ENCODE results near the gene FAM89A.

The FAM89A gene

DNA sequence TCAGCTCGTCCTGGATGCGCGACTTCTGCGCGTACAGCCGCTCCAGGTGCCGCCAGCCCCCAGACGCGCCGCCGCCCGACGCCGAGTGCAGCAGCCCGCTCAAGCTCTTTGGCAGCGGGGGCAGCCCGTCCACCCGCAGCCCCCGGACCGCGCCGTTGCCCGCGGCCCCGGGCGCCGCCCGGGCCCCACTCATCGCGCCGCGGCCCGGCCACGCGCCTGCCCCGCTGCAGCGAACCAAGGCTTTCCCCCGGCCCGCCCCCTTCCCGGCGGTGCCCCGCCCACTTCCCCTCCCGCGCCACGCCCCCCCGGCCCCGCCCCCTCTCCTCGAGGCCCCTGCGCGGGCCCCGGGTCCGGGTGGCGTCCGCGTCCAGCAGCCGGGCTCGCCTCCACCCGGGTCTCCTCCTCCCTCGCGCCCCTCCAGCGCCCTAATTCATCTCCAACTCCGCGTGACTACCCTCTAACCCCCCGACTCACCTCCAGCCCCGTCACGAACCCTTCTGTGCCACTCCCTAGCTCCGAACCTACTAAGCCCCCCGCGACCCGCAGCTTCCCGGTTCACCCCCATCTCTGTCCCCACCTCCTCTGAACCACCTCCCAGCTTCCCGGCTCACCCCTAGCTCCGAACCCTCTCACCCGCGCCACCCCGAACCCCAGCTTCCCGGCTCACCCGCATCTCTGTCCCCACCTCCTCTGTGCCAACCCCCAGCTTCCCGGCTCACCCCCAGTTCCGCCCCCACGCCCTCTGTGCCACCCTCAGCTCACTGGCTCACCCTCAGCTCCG lies at the start of gene FAM89A:
FAM89A (minus strand) TSS at position 236 of the 781 bp plus-strand sequence; CDS start at position 193, 43 bp downstream.
- no peak for DNase-seq

DNA sequence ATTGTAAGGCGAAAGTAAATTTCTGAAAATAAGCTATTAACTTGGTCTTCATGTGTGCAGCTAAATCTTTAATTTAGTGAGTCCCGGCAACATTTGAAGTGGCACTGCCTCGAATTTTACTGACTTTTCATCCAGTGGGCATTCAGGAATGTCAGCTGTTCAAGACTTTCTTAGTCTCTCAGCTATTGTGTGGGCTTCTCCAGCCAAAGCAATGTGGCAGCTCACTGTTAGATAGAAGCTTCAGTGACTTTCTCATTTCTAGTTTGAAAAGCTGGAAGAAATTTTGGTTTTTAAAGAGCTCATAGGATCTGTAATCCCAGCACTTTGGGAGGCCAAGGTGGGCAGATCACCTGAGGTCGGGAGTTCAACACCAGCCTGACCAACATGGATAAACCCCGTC lies 44.3 kb upstream of the FAM89A start:
- no peak for DNase-seq

DNA sequence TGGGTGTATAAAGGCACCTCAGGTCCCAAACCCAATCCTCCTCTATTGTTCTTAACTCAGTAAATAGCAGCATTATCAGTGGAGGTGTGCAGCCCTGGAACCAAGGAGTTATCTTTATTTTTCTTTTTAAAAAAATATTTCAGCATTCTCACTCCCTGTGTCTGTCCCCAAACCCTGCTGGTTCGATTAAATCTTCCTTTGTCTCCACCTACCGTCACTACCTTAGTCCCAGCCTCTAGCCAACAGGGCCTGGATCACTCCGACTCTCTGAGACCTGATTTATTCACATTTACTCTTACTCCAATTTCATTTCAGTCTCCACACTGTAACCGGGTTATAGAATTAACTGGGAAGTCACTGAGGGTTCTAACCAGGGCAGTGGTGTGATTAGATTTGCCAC lies 39.1 kb upstream of the FAM89A start:
- no peak for DNase-seq

DNA sequence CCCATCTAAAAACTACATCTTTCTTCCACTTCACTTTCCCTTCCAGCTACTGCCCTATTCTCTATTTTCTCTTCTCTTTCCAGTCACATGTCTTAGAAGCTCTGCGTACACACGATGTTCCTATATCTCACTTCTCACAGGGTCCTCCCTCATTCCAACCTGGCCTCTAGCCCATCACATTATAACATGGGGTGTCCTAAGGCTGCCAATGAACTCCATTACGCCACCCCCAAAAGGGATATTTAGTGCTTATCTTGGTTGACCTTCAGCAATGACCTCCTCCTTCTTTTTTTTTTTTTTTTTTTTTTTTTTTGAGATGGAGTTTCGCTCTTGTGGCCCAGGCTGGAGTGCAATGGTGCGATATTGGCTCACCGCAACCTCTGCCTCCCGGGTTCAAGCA lies 38.2 kb upstream of the FAM89A start:
- DNase-seq, result no peak

DNA sequence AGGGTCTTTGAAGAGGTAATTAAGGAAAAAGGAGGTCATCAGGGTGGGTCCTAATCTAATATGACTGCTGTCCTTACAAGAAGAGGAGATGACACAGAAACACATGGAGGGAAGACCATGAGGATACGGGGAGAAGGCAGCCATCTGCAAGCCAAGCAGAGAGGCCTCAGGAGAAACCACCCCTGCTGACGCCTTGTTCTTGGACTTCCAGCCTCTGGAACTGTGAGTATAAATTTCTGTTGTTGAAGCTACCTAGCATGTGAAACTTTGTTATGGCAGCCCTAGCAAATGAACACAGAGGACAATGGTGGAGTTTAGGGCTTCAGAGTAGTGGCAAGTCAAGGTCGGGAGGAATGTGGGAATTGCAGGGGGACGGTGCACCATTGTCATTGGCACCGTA lies 36.7 kb upstream of the FAM89A start:
- no peak for DNase-seq

DNA sequence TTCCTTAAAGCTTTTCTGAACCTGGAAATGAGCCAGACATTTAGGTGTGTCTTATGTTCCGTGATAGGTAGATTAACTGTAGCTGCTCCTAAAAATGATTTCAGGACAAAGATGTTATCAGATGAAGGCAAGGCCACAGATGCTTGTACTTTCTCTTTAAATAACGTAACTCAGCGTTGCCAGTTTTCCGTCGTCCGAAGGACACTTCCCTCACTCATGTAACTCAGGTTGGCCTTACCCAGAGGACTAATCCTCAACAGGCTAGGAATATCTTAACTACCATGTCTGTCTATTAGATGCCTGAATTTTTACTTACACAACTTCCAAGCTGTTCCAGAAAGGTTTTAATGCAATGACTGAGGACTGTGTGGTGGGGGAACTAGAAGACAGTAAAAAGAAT lies 35.4 kb upstream of the FAM89A start:
- no peak for DNase-seq

DNA sequence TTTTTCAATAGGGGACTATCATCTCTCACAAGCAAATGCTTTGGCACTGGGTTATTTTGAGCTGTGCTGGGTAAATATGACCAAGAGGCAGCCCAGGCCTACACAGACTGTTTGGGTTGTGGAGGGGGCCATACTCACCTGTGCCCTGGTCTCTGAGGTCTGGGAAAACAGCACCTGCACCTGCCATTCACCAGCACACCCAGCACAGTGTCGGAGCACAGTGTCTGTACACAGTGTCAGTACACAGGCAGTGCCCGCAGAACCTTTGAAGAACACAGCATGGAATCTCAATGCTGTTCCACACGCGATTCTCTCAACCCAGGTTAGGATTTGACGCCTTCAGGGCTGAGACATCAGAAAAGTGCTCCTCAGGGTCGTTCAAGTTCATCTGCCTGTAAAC lies 35.0 kb upstream of the FAM89A start:
- DNase-seq, result no peak

DNA sequence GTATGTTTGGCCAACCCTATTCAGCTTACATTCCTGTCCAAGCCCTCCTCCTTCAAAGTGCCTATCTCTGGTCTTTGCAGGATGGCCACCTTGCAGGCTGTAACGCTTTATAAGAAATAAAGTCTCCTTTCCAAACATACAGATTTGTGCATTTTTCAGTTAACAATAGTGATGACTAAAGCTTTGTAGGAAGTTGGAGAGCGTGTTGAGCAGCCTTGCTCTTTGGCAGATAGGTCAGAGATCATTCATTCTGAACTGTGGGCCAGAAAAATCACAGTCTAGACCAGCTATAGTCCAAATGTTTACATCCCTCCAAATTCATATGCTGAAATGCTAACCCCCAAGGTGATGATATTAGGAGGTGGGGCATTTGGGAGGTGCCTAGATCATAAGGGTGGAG lies 34.0 kb upstream of the FAM89A start:
- DNase-seq, result no peak

DNA sequence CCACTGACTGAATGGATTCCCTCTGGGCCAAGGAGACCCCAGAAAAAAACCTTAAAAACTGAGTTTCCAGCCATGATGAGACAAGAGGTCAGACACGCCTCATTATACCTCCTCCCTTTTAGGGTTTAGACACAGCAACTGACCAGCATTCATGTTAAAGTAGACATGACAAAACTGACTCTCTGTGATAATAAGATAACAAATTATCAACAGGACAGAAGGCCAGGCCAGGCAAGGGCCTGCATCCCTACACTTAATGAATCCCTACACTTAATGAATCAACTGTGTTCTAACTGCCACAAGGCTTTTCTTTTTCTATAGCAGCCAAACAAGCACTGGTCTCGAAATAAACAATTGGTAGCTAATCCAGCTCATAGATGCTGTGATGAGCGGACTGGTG lies 33.3 kb upstream of the FAM89A start:
- DNase-seq, result no peak

DNA sequence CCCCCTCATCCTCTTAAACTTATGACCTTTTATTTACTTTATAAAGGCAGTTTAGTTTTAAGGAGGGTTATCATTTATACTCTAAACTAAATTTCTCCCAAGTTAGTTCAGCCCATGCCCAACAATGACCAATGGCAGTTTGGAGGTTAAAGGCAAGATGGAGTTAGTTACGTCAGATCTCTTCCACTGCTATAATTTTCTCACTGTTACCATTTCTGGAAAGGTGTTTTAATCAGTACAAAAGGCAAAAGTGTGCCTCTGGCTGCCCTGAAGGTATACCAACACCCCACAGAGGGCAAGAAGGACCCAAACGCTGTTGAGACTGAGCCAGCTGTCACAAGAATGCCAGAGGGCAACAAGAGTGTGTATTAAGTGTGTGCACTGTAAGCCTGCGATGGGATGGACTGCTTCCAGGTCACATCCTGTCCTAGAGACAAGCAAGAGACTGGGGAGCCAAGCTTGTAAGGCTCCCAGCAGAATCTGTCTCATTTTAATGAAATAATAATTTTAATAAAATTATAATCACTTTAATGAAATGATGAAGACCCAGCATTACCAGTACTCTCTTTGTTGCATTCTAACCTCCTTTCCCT lies 32.5 kb upstream of the FAM89A start:
- no peak for DNase-seq

DNA sequence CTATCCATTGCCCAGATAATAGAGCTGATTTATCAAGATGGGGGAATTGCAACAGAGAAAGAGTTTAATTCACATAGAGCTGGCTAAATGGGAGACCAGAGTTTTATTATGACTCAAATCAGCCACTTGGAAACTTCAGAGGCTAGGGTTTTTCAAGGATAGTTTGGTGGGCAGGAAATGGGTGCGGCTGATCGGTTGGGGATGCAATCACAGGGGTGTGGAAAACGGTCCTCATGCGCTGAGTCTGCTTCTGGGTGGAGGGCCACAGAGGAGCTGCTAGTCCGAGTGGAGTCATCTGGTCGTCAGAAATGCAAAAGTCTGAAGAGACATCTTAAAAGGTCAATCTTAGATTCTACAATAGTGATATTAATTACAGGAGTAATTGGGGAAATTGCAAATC lies 32.0 kb upstream of the FAM89A start:
- no peak for DNase-seq

DNA sequence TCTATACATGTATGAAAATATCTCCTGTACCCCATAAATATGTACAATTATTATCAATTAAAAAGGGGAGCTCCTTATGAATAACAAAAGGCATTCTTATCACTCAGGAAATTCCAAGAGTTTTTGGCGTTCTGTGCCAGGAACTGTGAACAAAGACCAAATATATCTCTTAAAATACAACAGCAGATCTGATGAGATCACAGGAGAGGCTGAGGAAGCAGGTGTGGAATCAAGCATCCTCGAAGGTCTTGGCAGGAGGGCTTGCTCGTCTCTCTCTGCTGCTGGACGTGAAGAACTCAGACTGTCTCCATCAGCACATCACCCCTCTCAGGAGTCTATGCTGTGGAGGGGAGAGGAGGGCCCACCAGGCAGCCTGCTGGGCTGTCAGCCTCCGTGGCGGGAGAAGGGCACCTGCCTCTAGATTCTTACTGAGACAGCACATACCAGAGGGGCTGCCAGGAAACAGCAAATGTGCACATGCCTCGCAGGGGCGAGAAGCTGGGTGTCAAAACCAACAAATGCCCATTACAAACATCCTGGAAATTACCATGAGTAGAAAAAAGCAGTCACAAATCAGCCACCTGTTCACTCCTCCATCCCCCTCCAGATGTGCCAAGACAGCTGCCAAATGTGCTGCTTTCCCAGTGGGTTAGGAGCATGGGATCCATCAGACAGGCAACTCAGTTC lies 30.8 kb upstream of the FAM89A start:
- no peak for DNase-seq

DNA sequence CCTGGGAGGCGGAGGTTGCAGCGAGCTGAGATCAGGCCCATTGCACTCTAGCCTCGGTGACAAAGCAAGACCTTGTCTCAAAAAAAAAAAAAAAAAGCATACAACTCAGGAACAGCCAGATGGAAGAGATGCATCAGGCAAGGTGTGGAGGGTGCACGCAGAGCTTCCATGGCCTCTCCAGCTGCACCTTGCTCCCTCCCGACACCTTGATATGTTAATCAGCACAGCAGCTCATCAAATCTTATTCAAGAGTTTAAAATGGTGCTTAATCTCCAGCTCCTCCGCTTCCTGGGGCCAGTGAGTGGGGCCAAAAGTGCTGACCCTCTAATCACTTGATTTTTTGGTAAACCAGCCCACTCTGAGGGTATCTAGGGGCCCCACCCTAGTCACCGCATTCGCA lies 29.3 kb upstream of the FAM89A start:
- DNase-seq, result no peak

DNA sequence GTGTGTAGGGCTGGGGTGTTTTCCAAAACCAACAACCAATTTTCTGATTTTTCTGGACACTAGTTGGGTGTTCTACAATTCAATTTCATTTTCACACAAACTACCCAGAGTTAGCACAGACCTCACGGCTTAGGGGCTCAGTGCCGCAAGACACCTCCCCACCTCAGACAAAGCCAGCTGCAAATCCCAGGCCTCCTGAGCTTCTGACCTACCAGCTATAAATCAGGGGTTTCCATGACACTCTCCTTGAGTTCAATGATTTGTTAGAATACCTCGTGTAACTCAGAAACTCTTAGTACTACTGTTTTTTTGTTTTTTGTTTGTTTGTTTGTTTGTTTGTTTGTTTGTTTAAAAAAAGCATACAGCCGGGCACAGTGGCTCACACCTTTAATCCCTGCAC lies 28.7 kb upstream of the FAM89A start:
- no peak for DNase-seq

DNA sequence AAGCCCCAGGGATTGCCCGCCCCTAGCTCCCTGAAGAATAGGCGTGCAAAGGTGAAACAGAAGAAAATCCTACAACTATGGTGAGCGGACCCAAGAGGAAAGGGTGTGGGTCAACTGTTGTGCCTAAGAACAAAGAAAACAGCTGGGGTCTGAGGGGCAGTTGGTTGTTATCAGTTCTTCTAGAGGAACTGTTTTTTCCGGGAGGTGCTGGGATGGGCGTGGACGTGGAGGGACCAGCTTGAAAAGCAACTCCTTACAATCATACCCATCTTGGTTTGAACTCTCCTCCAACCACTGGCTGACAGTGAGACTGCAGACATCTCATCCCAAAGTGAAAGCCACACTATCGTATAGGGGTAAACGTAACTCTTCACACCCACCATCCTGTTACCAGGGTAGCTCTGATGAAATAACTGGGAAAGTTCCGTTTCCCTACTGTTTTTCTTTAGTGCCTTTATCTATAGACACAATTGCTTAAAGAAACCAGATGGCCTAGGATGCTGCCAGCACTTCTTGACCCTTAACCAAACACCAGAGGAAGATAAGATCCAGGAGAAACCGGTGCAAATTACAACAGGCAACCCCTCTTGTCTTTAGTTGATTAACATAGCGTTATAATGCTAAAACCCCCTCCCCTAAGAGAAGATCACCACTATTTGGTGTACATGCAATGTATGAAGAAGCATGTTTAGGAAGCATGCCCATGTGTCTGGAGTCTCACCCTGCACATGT lies 25.6 kb upstream of the FAM89A start:
- no peak for DNase-seq

DNA sequence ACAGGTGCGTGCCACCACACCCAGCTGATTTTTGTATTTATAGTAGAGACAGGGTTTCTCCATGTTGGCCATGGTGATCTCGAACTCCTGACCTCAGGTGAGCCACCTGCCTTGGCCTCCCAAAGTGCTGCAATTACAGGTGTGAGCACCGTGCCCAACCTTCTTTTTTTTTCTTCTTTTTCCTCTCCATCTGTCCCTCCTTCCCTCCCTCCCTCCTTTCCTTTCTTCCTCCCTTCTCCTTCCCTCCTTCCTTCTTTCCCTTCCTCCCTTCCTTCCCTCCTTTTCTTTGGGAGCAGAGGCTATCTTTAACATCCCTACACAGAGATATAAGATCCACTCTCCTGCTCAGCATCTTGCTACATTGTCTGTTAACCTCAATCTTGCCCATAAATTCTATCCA lies 24.4 kb upstream of the FAM89A start:
- no peak for DNase-seq

DNA sequence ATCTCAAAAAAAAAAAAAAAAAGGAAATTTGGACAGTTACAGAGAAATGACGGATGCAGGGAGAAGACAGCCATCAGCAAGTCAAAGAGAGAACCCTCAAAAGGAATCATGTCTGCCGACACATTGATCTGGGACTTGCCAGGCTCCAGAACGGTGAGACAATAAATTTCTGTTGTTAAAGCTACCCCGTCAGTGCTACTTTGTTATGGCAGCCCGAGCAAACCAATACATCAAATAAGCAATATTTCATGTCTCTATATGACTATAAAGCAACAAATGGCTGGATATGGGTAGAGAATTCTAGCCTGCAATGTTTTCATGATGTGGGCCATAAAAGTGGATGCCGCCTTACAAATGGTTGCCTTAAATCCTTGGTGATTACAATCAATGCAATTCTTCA lies 23.3 kb upstream of the FAM89A start:
- DNase-seq, result no peak

DNA sequence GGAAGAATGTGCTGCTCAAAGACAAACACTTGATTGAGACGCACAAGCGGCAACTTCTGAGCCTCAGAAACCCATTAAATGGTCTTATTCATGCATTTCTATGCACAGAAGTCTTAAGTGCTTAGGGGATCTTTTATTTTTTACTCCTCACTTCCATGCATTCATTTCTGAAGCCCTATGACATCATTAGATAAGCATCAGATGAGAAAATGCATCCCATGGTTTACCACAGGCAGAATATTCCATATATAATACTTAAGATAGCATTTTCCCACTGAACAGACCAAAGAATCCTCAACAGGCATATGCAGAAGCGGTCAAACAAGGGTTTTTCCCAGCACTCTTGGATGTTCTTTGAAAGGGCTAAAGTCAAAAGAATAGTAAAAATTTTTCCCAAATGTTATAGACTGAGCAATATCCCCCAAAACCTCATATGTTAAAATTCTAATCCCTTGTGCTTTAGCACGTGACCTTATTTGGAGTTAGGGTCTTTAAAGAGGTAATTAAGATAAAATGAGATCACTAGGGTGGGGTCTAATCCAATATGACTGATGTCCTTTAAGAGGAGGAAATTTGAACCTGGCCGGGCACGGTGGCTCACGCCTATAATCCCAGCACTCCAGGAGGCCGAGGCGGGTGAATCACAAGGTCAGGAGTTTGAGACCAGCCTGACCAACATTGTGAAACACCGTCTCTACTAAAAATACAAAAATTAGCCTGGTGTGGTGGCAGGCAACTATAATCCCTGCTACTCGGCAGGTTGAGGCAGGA lies 22.6 kb upstream of the FAM89A start:
- DNase-seq, result no peak

DNA sequence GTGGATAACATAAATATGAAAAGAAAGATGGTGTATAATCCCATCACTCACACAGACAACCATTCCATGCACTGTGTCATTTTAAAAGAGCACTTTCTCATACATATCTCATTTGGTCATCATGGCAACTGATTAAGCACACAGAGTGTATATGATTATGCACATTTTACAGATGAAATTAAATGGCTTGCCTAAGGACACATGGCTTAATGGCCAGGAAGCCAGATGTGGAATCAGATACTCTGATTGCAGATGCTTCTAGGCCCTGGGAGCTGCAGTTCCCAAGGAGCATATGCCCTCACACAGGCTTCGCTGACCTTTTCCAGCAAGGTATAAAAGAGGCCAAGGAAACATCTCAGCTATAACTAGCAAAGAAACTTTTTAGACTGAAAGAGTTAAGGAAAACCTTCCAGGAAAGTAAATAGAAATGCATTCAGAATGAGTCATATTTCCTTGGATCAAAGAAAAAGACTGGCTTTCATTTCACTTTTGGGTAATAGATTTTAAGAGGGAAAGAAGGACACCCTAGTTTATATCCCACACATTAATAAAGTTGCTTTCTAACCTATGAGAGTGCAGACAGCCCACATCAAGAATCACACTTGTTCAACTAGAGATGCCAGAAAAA lies 19.6 kb upstream of the FAM89A start:
- DNase-seq, result no peak

DNA sequence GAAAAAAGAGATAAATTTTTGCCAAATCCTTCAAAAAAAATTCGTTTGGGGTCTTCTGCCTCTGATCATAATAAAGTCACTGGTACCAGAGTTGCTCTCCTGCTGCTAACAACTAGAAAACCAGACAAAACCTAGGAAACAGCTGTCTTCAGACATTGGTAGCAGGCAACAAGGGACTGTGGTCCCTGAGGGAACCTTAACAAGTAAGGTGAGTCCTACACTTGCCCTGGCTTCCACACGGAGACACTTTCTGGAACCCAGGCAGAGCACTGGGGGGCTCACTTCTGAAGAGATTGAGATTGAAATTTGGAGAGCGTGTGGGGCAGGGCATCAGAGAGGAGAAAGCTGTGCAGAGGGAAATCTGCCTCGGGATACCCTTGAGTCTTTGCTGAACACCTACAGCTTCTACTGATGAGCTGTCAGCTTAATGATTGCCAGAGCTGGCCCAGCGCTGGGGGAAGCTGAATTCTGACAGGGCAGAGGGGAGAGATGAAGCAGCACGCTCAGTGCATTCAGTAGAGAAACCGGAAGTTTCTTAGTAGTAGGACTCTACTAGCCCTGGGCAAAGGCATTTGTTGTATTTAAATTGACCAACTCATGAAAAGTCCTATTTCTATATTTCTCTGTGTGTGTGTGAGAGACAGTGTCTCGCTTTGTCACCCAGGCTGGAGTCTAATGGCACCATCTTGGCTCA lies 18.5 kb upstream of the FAM89A start:
- DNase-seq, result no peak

DNA sequence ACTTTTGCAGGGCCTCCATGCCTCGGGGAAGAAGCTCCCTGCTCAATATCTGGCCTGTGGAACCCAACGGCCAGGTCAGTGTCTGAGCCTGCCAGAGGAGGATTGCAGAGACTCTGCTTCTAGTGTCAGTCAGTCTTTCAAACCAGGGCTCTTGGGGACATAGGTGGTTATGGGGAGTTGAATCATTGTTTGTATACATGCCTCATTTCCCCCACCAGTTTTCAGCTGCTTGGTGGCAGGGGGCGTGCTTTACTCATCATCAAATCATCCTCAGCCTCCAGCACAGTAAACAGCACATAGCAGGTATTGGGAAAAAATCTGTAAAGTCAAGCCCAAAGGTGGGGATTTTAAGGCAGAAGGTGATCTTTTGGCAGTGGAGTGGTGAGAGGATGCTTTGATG lies 17.4 kb upstream of the FAM89A start:
- no peak for DNase-seq

DNA sequence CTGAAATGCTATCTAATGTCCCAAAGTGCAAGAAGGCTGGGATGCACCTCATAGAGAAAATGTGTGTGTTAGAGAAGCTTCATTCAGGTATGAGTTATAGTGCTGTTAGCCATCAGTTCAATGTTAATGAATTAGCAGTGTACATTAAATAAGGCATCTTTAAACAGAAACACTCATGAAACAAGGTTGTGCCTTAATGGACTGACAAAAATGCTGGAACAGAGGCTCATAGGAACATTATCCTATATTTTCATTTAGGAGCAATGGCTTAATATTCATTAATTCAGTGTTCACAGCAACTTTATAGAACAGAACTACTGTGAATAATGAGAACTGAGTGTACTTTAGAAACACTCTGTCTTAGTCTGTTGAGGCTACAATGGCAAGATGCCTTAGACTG lies 15.2 kb upstream of the FAM89A start:
- DNase-seq, result no peak
